Measurements from ENCODE around the gene INPP5E.

Gene INPP5E

DNA sequence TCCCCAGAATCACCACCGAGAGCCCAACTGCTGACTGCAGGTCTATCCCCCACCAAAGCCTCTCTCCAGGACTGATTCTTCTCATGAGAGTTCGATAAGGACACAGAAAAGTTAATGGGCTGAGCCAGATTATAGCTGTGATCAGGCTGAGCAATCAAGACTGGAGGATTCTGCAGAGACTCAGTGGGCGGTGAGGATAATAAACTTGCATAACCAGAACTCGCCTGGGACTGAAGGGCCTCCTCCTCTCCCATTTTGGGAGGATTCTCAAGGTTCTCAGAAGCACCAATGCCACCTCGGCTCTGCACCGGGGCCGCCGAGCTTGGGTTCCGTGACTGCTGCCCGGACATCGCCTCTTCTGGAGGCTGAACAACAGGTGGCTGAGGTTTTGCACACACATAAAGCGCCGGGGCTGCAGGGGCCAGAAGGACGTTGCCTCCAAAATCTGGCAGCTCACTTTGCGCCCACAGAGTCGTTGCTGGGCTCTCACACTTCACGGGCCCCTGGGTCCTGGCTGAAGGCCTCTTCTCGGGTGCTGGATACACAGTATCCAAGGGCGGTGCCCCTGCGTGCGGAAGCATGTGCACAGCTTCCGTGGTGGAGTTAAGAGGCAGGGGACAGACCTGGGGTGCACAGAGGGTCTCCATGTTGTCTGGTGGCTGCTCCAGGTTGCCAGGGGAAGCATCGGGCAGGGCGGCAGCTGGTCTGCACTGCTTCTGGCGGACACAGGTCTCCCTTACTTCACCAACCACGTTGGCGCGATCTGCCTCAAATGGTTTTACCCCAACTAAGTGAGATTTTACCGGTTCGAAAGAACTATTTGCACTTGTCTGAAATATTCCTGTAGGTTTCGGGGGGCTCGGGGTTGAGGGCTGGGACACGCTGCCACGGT, 35.6 kb upstream of the INPP5E start:
- H3K9me3 ChIP-seq, result no peaks in the 10 kb centered on the region
- intact Hi-C loops (cut with DNase I; ENCODE audit: low total_unique reads), result no loop called here
- no peaks in the 10 kb centered on the region for H3K27me3 ChIP-seq
- H3K27ac ChIP-seq, result no peak overlapping the region
- no peak for DNase-seq
- no peak overlapping the region for H3K4me3 ChIP-seq
- TF ChIP-seq, protein P1, sequence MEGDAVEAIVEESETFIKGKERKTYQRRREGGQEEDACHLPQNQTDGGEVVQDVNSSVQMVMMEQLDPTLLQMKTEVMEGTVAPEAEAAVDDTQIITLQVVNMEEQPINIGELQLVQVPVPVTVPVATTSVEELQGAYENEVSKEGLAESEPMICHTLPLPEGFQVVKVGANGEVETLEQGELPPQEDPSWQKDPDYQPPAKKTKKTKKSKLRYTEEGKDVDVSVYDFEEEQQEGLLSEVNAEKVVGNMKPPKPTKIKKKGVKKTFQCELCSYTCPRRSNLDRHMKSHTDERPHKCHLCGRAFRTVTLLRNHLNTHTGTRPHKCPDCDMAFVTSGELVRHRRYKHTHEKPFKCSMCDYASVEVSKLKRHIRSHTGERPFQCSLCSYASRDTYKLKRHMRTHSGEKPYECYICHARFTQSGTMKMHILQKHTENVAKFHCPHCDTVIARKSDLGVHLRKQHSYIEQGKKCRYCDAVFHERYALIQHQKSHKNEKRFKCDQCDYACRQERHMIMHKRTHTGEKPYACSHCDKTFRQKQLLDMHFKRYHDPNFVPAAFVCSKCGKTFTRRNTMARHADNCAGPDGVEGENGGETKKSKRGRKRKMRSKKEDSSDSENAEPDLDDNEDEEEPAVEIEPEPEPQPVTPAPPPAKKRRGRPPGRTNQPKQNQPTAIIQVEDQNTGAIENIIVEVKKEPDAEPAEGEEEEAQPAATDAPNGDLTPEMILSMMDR (IDR thresholded peaks at IDR 0.05), result no peak
- peaks cover 0 to 4% (median 0%) of the 10 kb centered on the region in 4 donors for H3K4me1 ChIP-seq
- peaks cover 66 to 95% (median 78%) of the 10 kb centered on the region in 3 donors for H3K36me3 ChIP-seq

- Histone ChIP-seq H3K4me3 (no peak overlapping the region), H3K4me1 (peaks cover 0 to 9% (median 0%) of the 10 kb centered on the region in 4 donors), H3K27ac (no peak overlapping the region), H3K9me3 (no peaks in the 10 kb centered on the region), H3K36me3 (peaks cover 77 to 95% (median 89%) of the 10 kb centered on the region in 3 donors), H3K27me3 (no peaks in the 10 kb centered on the region)
- TF ChIP-seq, protein P1 (IDR thresholded peaks at IDR 0.05), result no peak
- no peak for DNase-seq
- intact Hi-C loops (cut with DNase I; ENCODE audit: low total_unique reads), result no loop called here
Observed at GRCh38 chr9:136474021-136474640, 34.5 kb upstream of the INPP5E start.

- TF ChIP-seq, protein P1 (IDR thresholded peaks at IDR 0.05), result no peak
- DNase-seq, result no peak
- intact Hi-C loops (cut with DNase I; ENCODE audit: low total_unique reads), result no loop called here
Observed at GRCh38 chr9:136473354-136473721, 33.7 kb upstream of the INPP5E start.

GRCh38 chr9:136472640-136473353, 33.2 kb upstream of the INPP5E start:
- intact Hi-C loops (cut with DNase I; ENCODE audit: low total_unique reads), result no loop called here

More at GRCh38 chr9:136473354-136473721, 33.7 kb upstream of the INPP5E start:
- no peaks in the 10 kb centered on the region for H3K27me3 ChIP-seq
- no peaks in the 10 kb centered on the region for H3K9me3 ChIP-seq
- H3K4me3 ChIP-seq, result no peak overlapping the region
- no peak overlapping the region for H3K27ac ChIP-seq
- peaks cover 79 to 97% (median 96%) of the 10 kb centered on the region in 3 donors for H3K36me3 ChIP-seq
- H3K4me1 ChIP-seq, result peaks cover 0 to 9% (median 0%) of the 10 kb centered on the region in 4 donors

More at GRCh38 chr9:136472640-136473353, 33.2 kb upstream of the INPP5E start:
- no peak for DNase-seq
- H3K9me3 ChIP-seq, result no peaks in the 10 kb centered on the region
- H3K4me3 ChIP-seq, result no peak overlapping the region
- peaks cover 83 to 100% (median 99%) of the 10 kb centered on the region in 3 donors for H3K36me3 ChIP-seq
- no peak overlapping the region for H3K27ac ChIP-seq
- TF ChIP-seq, protein P1 (IDR thresholded peaks at IDR 0.05), result no peak
- no peaks in the 10 kb centered on the region for H3K27me3 ChIP-seq
- peaks cover 0 to 9% (median 0%) of the 10 kb centered on the region in 4 donors for H3K4me1 ChIP-seq
